Measurements from ENCODE around the gene EVI2A.
A peak's percentile ranks its signal among the peaks of the same experiment; 100 is the strongest.
"Not testable (repeated sequence)": the region's sequence is repeated elsewhere in the genome, so short reads cannot be mapped to it uniquely, and the experiment has no call there.

The EVI2A gene, protein sequence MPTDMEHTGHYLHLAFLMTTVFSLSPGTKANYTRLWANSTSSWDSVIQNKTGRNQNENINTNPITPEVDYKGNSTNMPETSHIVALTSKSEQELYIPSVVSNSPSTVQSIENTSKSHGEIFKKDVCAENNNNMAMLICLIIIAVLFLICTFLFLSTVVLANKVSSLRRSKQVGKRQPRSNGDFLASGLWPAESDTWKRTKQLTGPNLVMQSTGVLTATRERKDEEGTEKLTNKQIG

DNA sequence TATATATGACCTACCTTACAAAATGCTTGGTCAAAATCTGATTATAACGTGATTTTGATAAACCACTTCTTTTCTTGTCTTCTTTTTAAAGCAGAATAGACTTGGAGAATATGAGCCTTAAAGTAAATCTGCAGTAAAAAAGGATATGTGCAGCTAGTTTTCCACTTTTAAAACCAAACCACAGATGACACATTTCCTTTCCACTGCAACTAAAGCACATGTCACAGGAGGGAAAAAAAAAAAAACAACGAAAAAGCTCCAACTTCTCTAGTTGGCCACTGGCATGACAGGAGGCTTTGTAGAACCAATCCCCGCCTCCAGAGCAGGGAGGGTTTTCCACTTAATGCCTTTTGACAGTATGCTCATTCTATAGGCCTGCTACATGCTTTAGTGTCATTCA, at the start of gene EVI2A:
Gene EVI2A, minus strand, starts transcription at position 142 of the 400 bp plus-strand sequence. CDS start 2,609 bp downstream, outside the sequence.
- DNase-seq (ENCODE audit: low read depth in 2 of 2): peak; percentile 45 to 69

DNA sequence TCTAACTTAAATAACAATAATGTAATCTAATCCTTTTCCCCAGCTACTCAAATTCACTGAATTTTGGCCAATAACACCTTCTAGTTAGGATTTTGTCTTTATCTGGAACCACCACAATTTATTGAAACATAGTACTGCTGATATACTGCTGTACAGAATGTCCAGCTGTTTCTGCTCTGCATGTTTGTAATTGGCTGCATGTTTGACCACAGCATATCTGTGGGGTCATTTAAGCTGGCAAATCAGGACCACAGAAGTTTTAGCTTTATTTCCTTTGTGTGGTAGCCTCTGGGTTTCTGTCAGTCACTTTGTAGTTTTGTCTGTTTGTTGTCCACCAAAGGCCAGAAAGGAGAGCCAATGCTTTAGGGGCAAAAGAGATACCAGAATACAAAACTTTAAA, 47.8 kb upstream of the EVI2A start:
- no peak for DNase-seq (ENCODE audit: low read depth in 2 of 2)

DNA sequence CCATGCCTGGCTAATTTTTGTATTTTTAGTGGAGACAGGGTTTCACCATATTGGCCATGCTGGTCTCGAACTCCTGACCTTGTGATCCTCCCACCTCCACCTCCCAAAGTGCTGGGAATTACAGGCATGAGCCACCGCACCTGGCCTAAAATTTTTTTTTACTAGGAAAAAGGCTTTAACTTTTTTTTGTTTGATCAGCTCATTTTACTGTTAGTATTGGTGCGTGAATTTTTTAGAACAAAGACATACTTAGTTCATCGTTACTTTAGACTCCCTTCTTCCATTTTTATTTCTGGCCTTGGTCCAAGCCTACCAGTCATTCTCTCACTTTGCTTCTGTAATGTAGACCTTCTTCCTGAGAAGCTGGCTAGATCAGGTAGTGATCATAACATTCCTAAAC, 44.7 kb upstream of the EVI2A start:
- no peak for DNase-seq (ENCODE audit: low read depth in 2 of 2)

DNA sequence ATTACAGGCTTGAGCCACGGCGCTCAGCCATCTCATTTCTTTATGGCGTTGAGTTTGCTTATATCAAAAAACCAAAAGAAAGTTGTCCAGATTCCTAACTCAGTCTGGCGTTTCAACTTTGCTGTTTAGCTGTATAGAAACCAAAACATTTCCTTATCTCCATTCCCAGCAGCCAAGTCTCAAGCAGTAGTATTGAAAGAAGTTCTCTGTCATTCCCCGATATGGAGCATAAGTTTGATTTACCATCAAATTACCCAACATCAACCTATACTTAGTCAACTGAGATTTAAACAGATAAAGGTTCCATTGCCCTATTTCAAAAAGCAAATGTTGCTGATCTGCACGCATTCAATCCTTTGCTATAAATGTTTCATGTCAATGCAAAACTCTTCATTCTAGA, 42.6 kb upstream of the EVI2A start:
- DNase-seq (ENCODE audit: low read depth in 2 of 2): no peak

DNA sequence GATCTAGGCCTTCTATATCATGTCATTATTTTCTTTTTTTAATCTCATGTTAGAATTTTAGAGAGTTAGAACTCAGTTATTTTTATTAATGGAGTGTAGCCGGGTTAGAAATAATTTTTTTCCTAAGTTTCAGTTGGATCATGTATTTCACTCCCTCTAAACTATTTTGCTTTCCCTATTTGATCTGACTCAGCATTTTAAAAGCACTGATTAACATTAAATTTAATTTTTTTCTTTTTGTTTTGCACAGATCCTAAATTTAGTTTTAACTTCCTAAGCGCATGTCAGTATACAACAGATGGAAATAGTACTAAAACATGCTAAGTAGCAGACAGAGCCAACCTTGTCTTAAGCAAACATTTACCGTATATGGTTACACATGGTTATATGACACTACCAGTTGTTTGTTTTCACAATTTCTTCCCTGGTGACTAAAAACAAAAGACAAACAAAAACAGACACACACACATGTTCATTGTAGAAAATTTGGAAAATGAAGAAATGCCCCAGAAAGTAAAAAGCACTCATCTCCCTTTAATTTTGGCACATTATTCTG, 36.5 kb upstream of the EVI2A start:
- DNase-seq (ENCODE audit: low read depth in 2 of 2): no peak

DNA sequence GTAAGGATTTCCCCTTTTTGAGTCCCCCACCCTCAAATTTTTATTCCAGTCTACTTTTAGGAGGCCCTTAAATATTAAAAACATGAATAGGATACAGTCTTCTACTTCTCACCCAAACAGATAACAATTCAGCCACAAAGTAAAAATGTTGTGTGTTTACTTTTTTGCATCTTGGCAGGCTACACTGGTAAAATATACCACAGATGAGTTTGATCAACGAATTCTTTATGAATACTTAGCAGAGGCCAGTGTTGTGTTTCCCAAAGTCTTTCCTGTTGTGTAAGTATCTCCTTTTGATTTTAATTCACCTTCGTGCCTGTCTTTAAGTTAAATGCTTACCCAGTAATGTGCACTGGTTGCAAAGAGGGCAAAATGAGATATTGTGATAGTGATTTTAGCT, 35.7 kb upstream of the EVI2A start:
- no peak for DNase-seq (ENCODE audit: low read depth in 2 of 2)

DNA sequence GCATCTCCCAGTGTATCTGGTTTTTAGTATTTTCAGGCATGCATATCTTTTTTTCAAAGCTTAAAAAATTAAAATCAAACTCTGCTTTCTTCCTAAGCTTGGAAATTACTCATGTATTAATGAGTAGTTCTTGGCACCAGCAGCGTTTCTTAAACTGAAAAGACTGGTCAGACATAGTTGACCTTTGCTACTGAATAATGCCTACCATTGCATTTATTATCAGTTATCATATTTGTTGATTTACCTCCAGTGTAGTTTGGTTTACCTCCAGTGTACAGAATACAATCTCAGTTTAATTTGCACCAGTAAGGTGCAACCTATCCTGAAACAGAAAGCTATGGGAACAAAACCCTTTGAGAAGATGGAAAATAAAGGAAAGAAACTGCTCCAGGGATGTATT, 34.5 kb upstream of the EVI2A start:
- no peak for DNase-seq (ENCODE audit: low read depth in 2 of 2)

DNA sequence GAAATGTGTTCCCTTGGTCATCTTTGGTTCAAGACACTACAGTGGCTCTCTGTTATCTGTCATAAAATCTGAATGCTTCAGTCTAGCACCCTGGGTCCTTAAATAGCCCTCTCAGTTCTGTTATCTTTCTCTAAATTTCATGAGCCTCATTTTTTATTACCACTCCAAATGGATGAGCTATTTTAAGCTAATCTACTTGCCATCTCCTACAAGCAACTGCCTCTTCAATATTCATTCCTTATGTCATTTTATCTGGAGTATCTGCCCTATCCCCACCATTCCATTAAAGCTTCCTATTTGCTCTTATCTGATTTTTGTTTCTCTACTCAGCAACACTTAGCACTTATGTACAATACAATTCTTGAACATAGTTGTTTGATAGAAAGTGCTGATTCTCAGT, 28.0 kb upstream of the EVI2A start:
- no peak for DNase-seq (ENCODE audit: low read depth in 2 of 2)

DNA sequence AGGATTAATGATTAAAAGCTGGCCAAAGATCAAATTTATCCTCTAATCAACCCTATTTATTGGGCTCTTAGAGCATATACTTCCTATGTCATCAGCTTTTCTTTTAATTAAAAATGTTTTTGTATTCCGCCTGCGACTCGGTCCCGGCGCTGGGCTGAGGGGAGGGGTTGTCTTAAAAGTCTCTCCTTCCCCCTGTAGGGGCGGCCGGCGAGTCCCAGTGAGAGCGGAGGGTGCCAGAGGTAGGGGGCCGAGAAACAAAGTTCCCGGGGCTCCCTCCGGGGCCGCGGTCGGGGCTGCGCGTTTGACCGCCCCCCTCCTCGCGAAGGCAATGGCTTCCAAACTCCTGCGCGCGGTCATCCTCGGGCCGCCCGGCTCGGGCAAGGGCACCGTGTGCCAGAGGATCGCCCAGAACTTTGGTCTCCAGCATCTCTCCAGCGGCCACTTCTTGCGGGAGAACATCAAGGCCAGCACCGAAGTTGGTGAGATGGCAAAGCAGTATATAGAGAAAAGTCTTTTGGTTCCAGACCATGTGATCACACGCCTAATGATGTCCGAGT, 23.8 kb upstream of the EVI2A start:
- not testable (repeated sequence) for DNase-seq (ENCODE audit: low read depth in 2 of 2)

DNA sequence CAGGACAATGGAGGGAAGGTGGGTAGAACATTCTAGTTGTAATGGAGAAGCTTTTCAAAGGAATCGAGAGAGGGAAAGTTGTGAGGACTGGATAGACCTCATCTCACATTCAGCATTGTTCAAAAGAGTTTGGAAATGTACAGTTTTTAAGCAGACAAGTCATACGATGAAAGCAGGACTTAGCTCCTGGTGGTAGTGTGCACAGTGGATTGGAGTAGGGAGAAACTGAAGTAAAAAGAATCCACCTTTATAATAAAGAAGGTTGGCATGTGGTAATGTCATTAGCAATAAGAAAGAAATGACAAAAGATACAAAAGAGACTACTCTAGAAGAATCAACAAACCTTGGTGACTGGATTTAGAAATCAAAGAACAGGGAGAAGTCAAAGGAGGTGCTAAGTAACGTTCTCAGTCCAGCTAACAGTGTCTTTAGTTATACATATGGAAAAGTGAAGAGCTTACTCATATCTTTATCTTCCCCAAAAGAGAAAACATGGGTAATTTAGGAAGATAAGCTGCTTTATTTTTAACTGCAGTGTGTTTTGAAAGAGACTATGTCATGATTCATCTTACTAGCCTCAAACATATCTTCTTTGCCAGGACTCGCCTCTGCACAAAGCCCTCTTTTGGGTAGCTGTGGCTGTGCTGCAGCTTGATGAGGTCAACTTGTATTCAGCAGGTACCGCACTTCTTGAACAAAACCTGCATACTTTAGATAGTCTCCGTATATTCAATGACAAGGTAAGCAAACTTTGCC, 18.7 kb upstream of the EVI2A start:
- DNase-seq (ENCODE audit: low read depth in 2 of 2): no peak

DNA sequence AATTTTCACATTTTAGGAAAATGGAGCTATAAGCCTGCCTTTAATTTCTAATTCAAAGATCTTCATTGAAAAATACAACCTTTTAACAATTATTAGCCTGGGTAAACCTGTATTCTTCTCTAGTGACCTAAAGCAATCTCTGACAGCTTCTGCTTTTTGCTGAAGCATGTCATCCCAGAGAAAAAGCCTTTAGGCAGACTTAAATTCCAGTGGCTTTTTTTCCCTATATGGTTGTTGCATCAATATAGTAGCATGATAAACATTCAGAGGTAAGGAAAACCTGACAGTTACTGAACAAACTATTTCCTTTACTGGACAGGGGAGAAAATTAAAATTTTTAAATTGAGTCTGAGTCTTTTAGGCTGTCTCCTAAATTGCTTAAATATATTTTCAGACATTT, 7.8 kb upstream of the EVI2A start:
- no peak for DNase-seq (ENCODE audit: low read depth in 2 of 2)

DNA sequence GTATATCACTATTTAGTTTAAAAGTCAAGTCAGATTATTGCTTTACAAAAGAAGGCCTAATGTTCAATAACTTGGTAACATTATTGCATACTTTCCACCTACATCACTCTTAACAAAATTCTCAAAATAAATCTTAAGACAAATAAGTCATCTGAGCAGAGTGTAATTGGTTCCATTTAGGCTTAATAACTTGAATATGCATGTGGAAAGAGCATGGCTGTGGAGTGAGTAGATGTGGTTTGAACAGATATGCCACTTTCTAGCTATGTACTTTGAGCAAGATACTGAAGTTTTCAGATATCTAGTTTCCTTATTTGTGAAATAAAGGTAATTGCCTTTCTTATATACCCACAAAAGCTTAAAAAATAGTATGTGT, 6.7 kb upstream of the EVI2A start:
- DNase-seq (ENCODE audit: low read depth in 2 of 2): no peak

DNA sequence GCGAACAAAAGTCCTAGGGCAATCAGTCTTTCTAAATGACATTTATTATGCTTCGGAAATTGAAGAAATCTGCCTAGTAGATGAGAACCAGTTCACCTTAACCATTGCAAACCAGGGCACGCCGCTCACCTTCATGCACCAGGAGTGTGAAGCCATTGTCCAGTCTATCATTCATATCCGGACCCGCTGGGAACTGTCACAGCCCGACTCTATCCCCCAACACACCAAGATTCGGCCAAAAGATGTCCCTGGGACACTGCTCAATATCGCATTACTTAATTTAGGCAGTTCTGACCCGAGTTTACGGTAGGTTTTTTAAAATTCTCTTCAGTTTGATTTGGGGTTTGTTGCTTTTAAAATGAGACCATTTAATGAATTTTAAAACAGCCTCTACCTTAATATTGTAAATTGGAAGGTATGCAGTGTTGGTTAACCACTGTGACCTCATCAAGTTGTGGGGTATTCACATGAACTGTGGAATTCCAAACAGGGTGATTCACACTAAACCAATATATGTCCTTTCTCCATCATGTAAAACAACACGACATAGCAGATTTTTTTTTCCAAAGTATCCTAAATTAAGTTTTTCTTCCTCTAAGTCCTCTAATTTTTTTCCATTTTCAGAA, 6.2 kb upstream of the EVI2A start:
- DNase-seq (ENCODE audit: low read depth in 2 of 2): no peak

DNA sequence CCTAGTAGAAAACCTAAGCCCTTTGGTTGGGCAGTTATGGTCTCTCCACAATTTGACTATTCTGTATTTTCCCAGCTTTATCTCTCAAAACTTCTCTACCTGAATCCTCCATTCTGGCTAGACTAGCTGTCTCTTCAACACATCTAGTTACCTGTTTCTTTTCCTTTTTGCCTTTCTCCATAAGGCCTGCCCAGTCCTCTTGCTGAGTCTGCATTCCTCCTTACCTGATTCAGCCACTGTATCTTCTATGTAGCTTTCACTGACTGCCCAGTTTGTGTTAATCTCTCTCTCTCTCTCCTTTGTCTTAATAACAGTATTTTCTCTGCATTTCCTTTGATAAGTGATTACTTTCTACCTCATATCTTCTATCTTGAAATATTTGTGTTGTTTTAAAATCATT, 2.1 kb upstream of the EVI2A start:
- DNase-seq (ENCODE audit: low read depth in 2 of 2): no peak

DNA sequence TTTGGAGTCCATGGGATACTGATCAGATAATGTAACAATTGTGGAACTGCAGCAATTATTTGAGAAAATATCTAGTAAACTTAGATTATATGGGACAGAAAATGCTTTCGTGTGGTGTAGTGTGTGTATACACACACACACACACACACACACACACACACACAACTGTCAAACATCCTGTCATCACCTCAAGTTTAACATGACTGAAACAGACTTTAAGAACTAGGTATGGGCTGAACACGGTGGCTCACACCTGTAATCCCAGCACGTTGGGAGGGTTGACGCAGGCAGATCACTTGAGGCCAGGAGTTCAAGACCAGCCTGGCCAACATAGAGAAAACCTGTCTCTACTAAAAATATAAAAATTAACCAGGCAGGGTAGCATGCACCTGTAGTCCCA, 544 bp upstream of the EVI2A start:
- no peak for DNase-seq (ENCODE audit: low read depth in 2 of 2)

DNA sequence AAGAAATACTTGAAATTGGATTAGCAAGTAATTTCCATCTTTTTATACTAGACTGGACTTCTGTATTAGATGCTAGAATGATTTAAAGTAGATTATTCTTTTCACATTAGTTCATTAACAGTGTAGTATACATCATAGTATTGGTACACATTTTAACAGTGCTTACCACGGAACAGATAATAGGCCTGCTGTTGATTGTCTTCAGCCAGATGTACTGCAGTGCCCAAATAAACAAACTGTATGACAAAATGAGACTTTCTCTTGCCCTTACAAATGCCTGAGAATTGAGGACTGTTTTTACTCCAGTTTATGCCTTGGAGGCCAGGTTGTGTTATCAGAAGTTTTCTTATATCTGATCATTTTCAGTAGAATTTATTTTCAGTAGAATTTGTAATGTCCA, 631 bp downstream of the EVI2A start:
- DNase-seq (ENCODE audit: low read depth in 2 of 2): no peak

DNA sequence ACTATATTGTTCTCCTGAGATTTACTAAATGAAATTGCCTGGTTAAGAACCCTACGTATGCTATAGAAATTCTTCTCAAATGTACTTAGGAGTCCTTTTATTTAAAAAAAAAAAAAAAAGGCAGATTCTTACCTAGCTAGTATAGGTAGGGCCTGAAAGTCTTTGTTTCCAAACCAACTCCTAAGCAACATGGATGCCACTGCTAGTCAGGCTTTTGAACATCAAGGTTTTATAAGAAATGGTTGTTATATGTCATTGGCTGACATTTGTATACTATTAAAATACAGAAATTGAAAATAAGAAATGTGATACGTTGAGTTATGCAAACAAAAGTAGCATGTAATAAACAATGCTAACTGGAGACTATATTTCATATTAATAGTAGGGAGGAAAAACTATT, 1.2 kb downstream of the EVI2A start:
- no peak for DNase-seq (ENCODE audit: low read depth in 2 of 2)

DNA sequence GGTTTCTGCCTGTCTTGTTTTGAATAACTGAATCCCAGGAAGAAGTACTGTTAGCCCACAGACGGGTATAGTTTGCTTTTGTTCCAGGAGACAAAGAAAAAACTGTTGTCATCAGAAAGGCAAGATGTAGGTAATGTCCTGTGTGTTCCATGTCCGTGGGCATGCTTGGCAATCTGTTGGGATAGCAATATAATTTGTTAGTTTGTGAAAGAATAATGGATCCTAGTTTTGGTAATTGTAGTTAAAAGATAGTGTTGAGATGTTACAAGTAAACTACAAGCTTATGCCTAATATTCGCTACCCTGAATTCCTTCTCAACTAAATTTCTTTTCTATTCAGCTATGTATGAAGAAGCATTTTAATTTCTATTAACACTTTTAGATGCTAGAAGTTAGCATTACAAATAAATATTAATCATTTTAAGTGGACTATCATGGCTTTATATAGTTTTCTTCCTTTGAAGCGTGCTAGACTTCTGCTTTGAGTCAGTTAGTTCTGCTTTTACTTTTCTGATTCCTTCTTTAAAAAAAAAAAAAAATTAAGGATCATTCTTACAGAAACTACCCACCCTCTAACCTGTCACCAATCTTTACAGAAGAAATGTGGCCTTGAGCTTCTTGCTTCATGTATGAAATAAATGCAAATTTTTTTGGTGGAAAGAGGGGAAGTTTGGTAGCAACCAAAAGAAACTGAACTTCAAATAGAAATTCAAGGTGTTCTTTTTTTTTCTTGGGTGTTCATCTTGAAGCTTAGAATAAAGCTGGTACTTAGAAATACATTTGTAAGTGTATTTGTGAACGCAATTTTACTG, 2.4 kb downstream of the EVI2A start:
- DNase-seq (ENCODE audit: low read depth in 2 of 2): no peak

DNA sequence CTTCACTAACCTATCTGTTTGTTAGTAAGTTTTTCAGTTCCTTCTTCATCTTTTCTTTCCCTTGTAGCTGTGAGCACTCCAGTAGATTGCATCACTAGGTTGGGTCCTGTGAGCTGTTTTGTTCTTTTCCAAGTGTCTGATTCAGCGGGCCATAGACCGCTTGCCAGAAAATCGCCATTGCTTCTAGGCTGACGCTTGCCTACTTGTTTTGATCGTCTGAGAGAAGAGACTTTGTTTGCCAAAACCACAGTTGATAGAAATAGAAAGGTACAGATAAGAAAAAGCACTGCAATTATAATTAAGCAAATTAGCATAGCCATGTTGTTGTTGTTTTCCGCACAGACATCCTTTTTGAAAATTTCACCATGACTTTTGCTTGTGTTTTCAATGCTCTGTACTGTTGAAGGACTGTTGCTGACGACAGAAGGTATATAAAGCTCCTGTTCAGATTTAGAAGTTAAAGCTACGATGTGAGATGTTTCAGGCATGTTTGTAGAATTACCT, 3.1 kb downstream of the EVI2A start:
- peak; percentile 15 to 22 for DNase-seq (ENCODE audit: low read depth in 2 of 2)

DNA sequence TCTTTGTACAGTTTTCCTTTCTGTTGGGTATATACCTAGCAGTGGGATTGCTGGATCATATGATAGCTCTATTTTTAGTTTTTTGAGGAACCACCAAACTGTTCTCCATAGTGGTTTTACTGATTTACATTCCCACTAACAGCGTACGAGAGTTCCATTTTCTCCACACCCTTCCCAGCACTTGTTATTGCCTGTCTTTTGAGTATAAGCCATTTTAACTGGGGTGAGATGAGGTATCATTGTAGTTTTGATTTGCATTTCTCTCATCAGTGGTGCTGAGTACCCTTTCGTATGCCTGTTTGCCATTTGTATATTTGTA, 6.7 kb downstream of the EVI2A start:
- no peak for DNase-seq (ENCODE audit: low read depth in 2 of 2)

DNA sequence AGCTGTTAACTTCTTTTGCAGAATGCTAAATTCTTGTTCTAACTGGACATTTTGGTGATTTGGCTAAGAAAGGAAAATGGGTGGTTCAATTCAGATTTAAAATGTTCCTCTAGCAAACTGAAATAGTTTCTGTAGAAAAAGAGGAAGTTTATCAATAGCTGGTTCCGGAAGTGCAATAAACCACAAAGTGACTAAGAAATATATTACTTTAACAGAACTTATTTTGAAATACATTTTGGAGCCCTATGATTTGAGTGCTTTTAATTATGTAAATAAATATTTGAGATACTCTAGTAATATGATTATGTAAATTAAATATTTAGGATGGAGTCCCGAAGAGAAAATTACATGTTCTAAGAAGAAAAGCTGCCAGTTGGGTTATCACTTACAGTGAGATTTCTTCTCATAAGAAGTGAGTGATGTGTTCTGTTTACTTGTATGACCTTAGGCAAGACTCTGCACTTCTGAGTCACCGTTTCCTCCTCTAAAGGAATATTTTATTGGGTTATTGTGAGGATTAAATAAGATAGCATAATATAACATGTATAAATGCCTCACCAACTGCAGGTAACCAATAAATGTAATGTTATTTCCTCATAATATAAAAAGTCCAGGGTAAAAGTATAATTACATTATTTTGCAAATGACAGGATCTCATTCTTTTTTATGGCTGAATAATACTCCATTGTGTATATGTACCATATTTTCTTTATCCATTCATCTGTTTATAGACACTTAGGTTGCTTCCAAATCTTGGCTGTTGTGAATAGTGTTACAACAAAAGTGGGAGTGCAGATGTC, 7.2 kb downstream of the EVI2A start, which contains the start of gene EVI2B:
Gene EVI2B, minus strand, starts transcription at position 73 of the 800 bp plus-strand sequence. CDS start 8,445 bp downstream, outside the sequence.
- no peak for DNase-seq (ENCODE audit: low read depth in 2 of 2)

Measured in stimulated activated CD8-positive, alpha-beta memory T cell treated with anti-CD3 and anti-CD28 coated beads, Interleukin-2, amount 100 ng/mL, for 1 hour (primary cell).